HepG2 (cell line): ENCODE results near the gene LYRM4. TPM values are rescaled to one million over a fixed set of nuclear protein-coding genes. Genes with fewer than 3 reads are reported as not detected.

Experiments used
- CENPBD1 ChIP-seq: sonication (generic); formaldehyde crosslinking; IDR thresholded peaks from 2 replicates; pipeline ENCODE4 v1.8.0; 2022; ENCODE audit warnings: missing genetic modification reagents, low read depth, mild to moderate bottlenecking, borderline replicate concordance
- DZIP1 ChIP-seq: sonication (generic); formaldehyde crosslinking; IDR thresholded peaks from 2 replicates; pipeline ENCODE4 v1.5.0; 2020; ENCODE audit warnings: mild to moderate bottlenecking, missing genetic modification reagents
- GLI4 ChIP-seq: sonication (generic); formaldehyde crosslinking; IDR thresholded peaks from 2 replicates; pipeline ENCODE4 v1.5.1; 2020; ENCODE audit warnings: missing genetic modification reagents, mild to moderate bottlenecking, moderate library complexity, borderline replicate concordance
- HMGXB4 ChIP-seq, 2 experiments: sonication (generic) in 1 of 2; formaldehyde crosslinking in 1 of 2; IDR thresholded peaks; 2 replicates each; pipeline versions ENCODE4 v1.4.0 to v1.6.1; 2018 to 2020; ENCODE audit warnings: missing genetic modification reagents in 2 of 2, borderline replicate concordance in 1 of 2, low read depth in 1 of 2, mild to moderate bottlenecking in 1 of 2, missing biosample characterization in 1 of 2
- ISL2 ChIP-seq: sonication (generic); formaldehyde crosslinking; IDR thresholded peaks from 2 replicates; pipeline ENCODE4 v1.5.0; 2020; ENCODE audit warnings: missing genetic modification reagents
- NFYC ChIP-seq: IDR thresholded peaks from 2 replicates; pipeline ENCODE4 v1.6.1; 2016; ENCODE audit warnings: missing genetic modification reagents, missing compliant biosample characterization
- PHF5A ChIP-seq: IDR thresholded peaks from one replicate; pipeline ENCODE4 v1.6.1; 2018; ENCODE audit warnings: low read depth, missing genetic modification reagents; ENCODE audit not compliant: unreplicated experiment
- RXRA ChIP-seq: sonication (generic); formaldehyde crosslinking; IDR thresholded peaks from 2 replicates; pipeline ENCODE4 v1.5.1; 2020; ENCODE audit warnings: missing genetic modification reagents
- SNAPC5 ChIP-seq: sonication (generic); formaldehyde crosslinking; IDR thresholded peaks from 2 replicates; pipeline ENCODE4 v1.8.1; 2023; ENCODE audit warnings: mild to moderate bottlenecking, missing genetic modification reagents, borderline replicate concordance
- SP5 ChIP-seq: IDR thresholded peaks from 2 replicates; pipeline ENCODE4 v1.6.1; 2016; ENCODE audit warnings: low read depth, borderline replicate concordance
- SRSF1 ChIP-seq: fragments of 200-400 bp; formaldehyde crosslinking; optimal IDR thresholded peaks from 2 replicates; pipeline ENCODE3; 2017; ENCODE audit warnings: mild to moderate bottlenecking, low read depth, low read length, moderate library complexity
- ZBTB2 ChIP-seq: sonication (generic); formaldehyde crosslinking; IDR thresholded peaks from 2 replicates; pipeline ENCODE4 v1.8.0; 2022; ENCODE audit warnings: low read depth, missing genetic modification reagents
- ZEB1 ChIP-seq: IDR thresholded peaks from 2 replicates; pipeline ENCODE4 v1.6.1; 2012; ENCODE audit warnings: mild to moderate bottlenecking, low read depth, inconsistent platforms; ENCODE audit not compliant: insufficient replicate concordance
- ZFP36L2 ChIP-seq: sonication (generic); formaldehyde crosslinking; IDR thresholded peaks from 2 replicates; pipeline ENCODE4 v1.4.0; 2020; ENCODE audit warnings: missing genetic modification reagents
- ZNF513 ChIP-seq: sonication (generic); formaldehyde crosslinking; conservative IDR thresholded peaks from 2 replicates; pipeline ENCODE4 v1.5.0; 2020; ENCODE audit warnings: missing genetic modification reagents
- polyA plus RNA-seq, 8 experiments: library from polyadenylated mRNA; depleted of rRNA in 3 of 8; stranded (reverse) in 7 of 8; unstranded in 1 of 8; fragments of >200 nt; fragmentation: Illumina TruSeq in 4 of 8; extraction: Trizol in 4 of 8; gene quantifications; 2 replicates each; pipeline versions ENCODE4 v1.2.1 to v1.2.3, GENCODE V29; 2011 to 2016; ENCODE audit warnings: low read depth in 4 of 8, missing spikeins in 1 of 8, mixed read lengths in 1 of 8; ENCODE audit not compliant: insufficient read depth in 1 of 8
- total RNA-seq, 5 experiments: library from RNA; depleted of rRNA; stranded (reverse); fragments of >200 nt; fragmentation: Illumina TruSeq; extraction: Trizol; gene quantifications; 2 replicates each; pipeline ENCODE4 v1.2.3, GENCODE V29; 2016; ENCODE audit warnings: low read depth in 1 of 5

LYRM4 gene
- total and polyA plus RNA-seq, 2 of the 13 experiments (the other 11 are each of a cell fraction or from before 2014, with no cell fraction given) = 64.6 to 67.5 TPM

- TF ChIP-seq DZIP1 (CRISPR knock-in tag) (no peak), SP5 (CRISPR knock-in tag) (peak; percentile 79), HMGXB4 (CRISPR knock-in tag; IDR thresholded peaks at IDR 0.05; ENCODE audit: borderline replicate concordance in 1 of 2, low read depth in 1 of 2) (peak in 1 of 2 experiments; percentile 68; a peak in 3 of 4 replicates), RXRA (CRISPR knock-in tag) (peak; percentile 86), NFYC (CRISPR knock-in tag) (peak; percentile 35), SNAPC5 (CRISPR knock-in tag) (0 out of 2 replicates have a peak, but pooled peaks have one; percentile 0), ZNF513 (no peak), ZEB1 (no peak), ISL2 (CRISPR knock-in tag) (peak; percentile 43; the same call in 1 of the 2 replicates), GLI4 (CRISPR knock-in tag) (peak; percentile 78; the same call in 1 of the 2 replicates), CENPBD1 (CRISPR knock-in tag) (no peak), ZBTB2 (CRISPR knock-in tag) (peak; percentile 46; the same call in 1 of the 2 replicates), ZFP36L2 (0 out of 2 replicates have a peak, but pooled peaks have one; percentile 28), SRSF1 (peak; percentile 71), PHF5A (no peak)
Measured at GRCh38 chr6:5082487-5083306, 178.1 kb downstream of the LYRM4 start (continued).
